HepG2 (cell line): Measurements from ENCODE around the gene TNFRSF9. TPM values are rescaled to one million over a fixed set of nuclear protein-coding genes. Genes with fewer than 3 reads are reported as not detected.
A peak's percentile ranks its signal among the peaks of the same experiment; 100 is the strongest.

ENCODE experiments used
- ARID4A ChIP-seq: sonication (generic); formaldehyde crosslinking; IDR thresholded peaks from 2 replicates; pipeline ENCODE4 v1.5.0; 2020; ENCODE audit warnings: mild to moderate bottlenecking, missing genetic modification reagents, borderline replicate concordance
- GRHL1 ChIP-seq: sonication (generic); formaldehyde crosslinking; conservative IDR thresholded peaks from 2 replicates; pipeline ENCODE4 v1.8.0; 2022; ENCODE audit warnings: missing genetic modification reagents
- KAT8 ChIP-seq: IDR thresholded peaks from 2 replicates; pipeline ENCODE4 v1.6.1; 2016; ENCODE audit warnings: missing genetic modification reagents, missing compliant biosample characterization
- MEF2D ChIP-seq: sonication (generic); formaldehyde crosslinking; IDR thresholded peaks from 2 replicates; pipeline ENCODE4 v1.5.1; 2020; ENCODE audit warnings: mild to moderate bottlenecking, missing genetic modification reagents
- MNT ChIP-seq: fragments of 450-650 bp; IDR thresholded peaks from 2 replicates; pipeline ENCODE4 v1.6.1; 2016
- POLR2G ChIP-seq: fragments of 200-400 bp; formaldehyde crosslinking; IDR thresholded peaks from 2 replicates; pipeline ENCODE4 v1.6.1; 2018; ENCODE audit warnings: mild to moderate bottlenecking, low read depth, low read length, moderate library complexity
- THAP9 ChIP-seq: sonication (generic); formaldehyde crosslinking; IDR thresholded peaks from 2 replicates; pipeline ENCODE4; 2020; ENCODE audit warnings: missing genetic modification reagents, mild to moderate bottlenecking, borderline replicate concordance
- YEATS4 ChIP-seq: sonication (generic); formaldehyde crosslinking; IDR thresholded peaks from 2 replicates; pipeline ENCODE4 v1.4.0; 2020; ENCODE audit warnings: missing genetic modification reagents, borderline replicate concordance
- ZBTB7B ChIP-seq: sonication (generic); formaldehyde crosslinking; IDR thresholded peaks from 2 replicates; pipeline ENCODE4 v1.4.0; 2020; ENCODE audit warnings: missing genetic modification reagents
- ZIK1 ChIP-seq: sonication (generic); formaldehyde crosslinking; IDR thresholded peaks from 2 replicates; pipeline ENCODE4 v1.5.0; 2020; ENCODE audit warnings: mild to moderate bottlenecking, low read depth, missing genetic modification reagents, borderline replicate concordance
- ZNF143 ChIP-seq: sonication (generic); formaldehyde crosslinking; IDR thresholded peaks from 2 replicates; pipeline ENCODE4 v1.4.0; 2020; ENCODE audit warnings: missing genetic modification reagents
- ZNF280B ChIP-seq: sonication (generic); formaldehyde crosslinking; IDR thresholded peaks from 2 replicates; pipeline ENCODE4 v1.5.0; 2020; ENCODE audit warnings: missing genetic modification reagents, mild to moderate bottlenecking, borderline replicate concordance
- ZNF460 ChIP-seq: sonication (generic); formaldehyde crosslinking; IDR thresholded peaks from 2 replicates; pipeline ENCODE4 v1.5.1; 2020; ENCODE audit warnings: missing genetic modification reagents, mild to moderate bottlenecking, borderline replicate concordance
- ZNF788 ChIP-seq: sonication (generic); formaldehyde crosslinking; IDR thresholded peaks from 2 replicates; pipeline ENCODE4 v1.5.0; 2020; ENCODE audit warnings: mild to moderate bottlenecking, missing genetic modification reagents, borderline replicate concordance
- ZSCAN21 ChIP-seq: sonication (generic); formaldehyde crosslinking; IDR thresholded peaks from 2 replicates; pipeline ENCODE4 v1.8.0; 2022; ENCODE audit warnings: mild to moderate bottlenecking, missing genetic modification reagents, moderate library complexity, borderline replicate concordance
- polyA plus RNA-seq, 8 experiments: library from polyadenylated mRNA; depleted of rRNA in 3 of 8; stranded (reverse) in 7 of 8; unstranded in 1 of 8; fragments of >200 nt; fragmentation: Illumina TruSeq in 4 of 8; extraction: Trizol in 4 of 8; gene quantifications; 2 replicates each; pipeline versions ENCODE4 v1.2.1 to v1.2.3, GENCODE V29; 2011 to 2016; ENCODE audit warnings: low read depth in 4 of 8, missing spikeins in 1 of 8, mixed read lengths in 1 of 8; ENCODE audit not compliant: insufficient read depth in 1 of 8
- total RNA-seq, 5 experiments: library from RNA; depleted of rRNA; stranded (reverse); fragments of >200 nt; fragmentation: Illumina TruSeq; extraction: Trizol; gene quantifications; 2 replicates each; pipeline ENCODE4 v1.2.3, GENCODE V29; 2016; ENCODE audit warnings: low read depth in 1 of 5

TNFRSF9 gene
- total and polyA plus RNA-seq, 2 of the 13 experiments (the other 11 are each of a cell fraction or from before 2014, with no cell fraction given): 0.07 TPM; not detected in 1

GRCh38 chr1:7953850-7954609 is 13.4 kb upstream of the TNFRSF9 start (continued):
- peak; percentile 85 for TF ChIP-seq POLR2G
- peak; percentile 49; the same call in 1 of the 2 replicates for TF ChIP-seq MEF2D (CRISPR knock-in tag)
- TF ChIP-seq ZIK1 (CRISPR knock-in tag): 0 out of 2 replicates have a peak, but pooled peaks have one; percentile 33
- no peak for TF ChIP-seq ZNF460 (CRISPR knock-in tag)
- TF ChIP-seq THAP9 (CRISPR knock-in tag): peak; percentile 54; the same call in 1 of the 2 replicates
- TF ChIP-seq ZSCAN21 (CRISPR knock-in tag): peak; percentile 53; the same call in 1 of the 2 replicates
- TF ChIP-seq ZBTB7B (CRISPR knock-in tag): peak; percentile 80
- TF ChIP-seq ARID4A (CRISPR knock-in tag): peak; percentile 80; the same call in 1 of the 2 replicates
- TF ChIP-seq ZNF280B (CRISPR knock-in tag): 0 out of 2 replicates have a peak, but pooled peaks have one; percentile 30
- TF ChIP-seq ZNF788 (CRISPR knock-in tag): peak; percentile 60; the same call in 1 of the 2 replicates
- TF ChIP-seq MNT: no peak
- peak; percentile 95 for TF ChIP-seq KAT8 (CRISPR knock-in tag)
- TF ChIP-seq GRHL1 (CRISPR knock-in tag): no peak
- TF ChIP-seq YEATS4 (CRISPR knock-in tag): peak; percentile 58; the same call in 1 of the 2 replicates
- peak; percentile 83 for TF ChIP-seq ZNF143 (CRISPR knock-in tag)
